Breast epithelium (tissue), 4 donors: ENCODE measurements around the gene ANKRD13D. TPM values are rescaled to one million over a fixed set of nuclear protein-coding genes. Genes with fewer than 3 reads are reported as not detected.
A peak's percentile ranks its signal among the peaks of the same experiment; 100 is the strongest.
"Not testable (repeated sequence)": the region's sequence is repeated elsewhere in the genome, so short reads cannot be mapped to it uniquely, and the experiment has no call there.

ENCODE experiments used
- DNase-seq, 2 donors: peaks; one replicate each; pipeline ENCODE4 v3.0.0-alpha.2; 2019; ENCODE audit warnings: low spot score in 2 of 2
- H3K27ac ChIP-seq, 2 donors: fragments of 200-600 bp; sonication (generic) in 1 of 2; one replicate each; pipeline ENCODE4 v1.5.1; 2016 to 2019; ENCODE audit warnings: mild to moderate bottlenecking in 1 of 2
- H3K27me3 ChIP-seq, 2 donors: fragments of 200-600 bp; sonication (generic) in 1 of 2; one replicate each; pipeline versions ENCODE4 v1.5.1 to v1.6.0; 2017 to 2019; ENCODE audit warnings: control low read depth in 1 of 2, mild to moderate bottlenecking in 1 of 2
- H3K36me3 ChIP-seq: fragments of 200-600 bp; one replicate; pipeline ENCODE4 v1.5.1; 2019
- H3K4me1 ChIP-seq, 2 donors: fragments of 200-600 bp; sonication (generic); one replicate each; pipeline ENCODE4 v1.5.1; 2016 to 2019; ENCODE audit warnings: control low read depth in 1 of 2
- H3K4me3 ChIP-seq, 3 donors: fragments of 200-600 bp; sonication (generic); 1 replicate in 2 of 3; 2 replicates in 1 of 3; pipeline ENCODE4 v1.5.1; 2016 to 2019; ENCODE audit warnings: mild to moderate bottlenecking in 3 of 3, moderate library complexity in 2 of 3
- H3K9me3 ChIP-seq, 2 donors: fragments of 200-600 bp; sonication (generic) in 1 of 2; one replicate each; pipeline ENCODE4 v1.5.1; 2016 to 2019; ENCODE audit warnings: control low read depth in 1 of 2
- CTCF ChIP-seq, 3 donors: fragments of 450-650 bp; IDR thresholded peaks; one replicate each; pipeline ENCODE4 v1.5.1; 2016 to 2017; ENCODE audit warnings: antibody characterized with exemption in 3 of 3, mild to moderate bottlenecking in 3 of 3, moderate library complexity in 3 of 3
- POLR2A ChIP-seq: fragments of 450-650 bp; IDR thresholded peaks from one replicate; pipeline ENCODE4 v1.6.1; 2016; ENCODE audit warnings: antibody characterized with exemption, mild to moderate bottlenecking, moderate library complexity
- POLR2AphosphoS5 ChIP-seq, 3 donors: sonication (generic); formaldehyde crosslinking; IDR thresholded peaks; one replicate each; pipeline ENCODE4 v1.6.1; 2017; ENCODE audit warnings: antibody characterized with exemption in 3 of 3
- intact Hi-C: fragments of 100-400 bp; cut with DNase I; formaldehyde crosslinking; loops from one replicate; pipeline ENCODE4 v1.15.1; 2023; ENCODE audit warnings: low total_unique reads
- total RNA-seq, 3 donors: library from RNA; depleted of rRNA; stranded (reverse); fragments of >200 nt; gene quantifications; one replicate each; pipeline ENCODE4 v1.1.0, GENCODE V29; 2016

ANKRD13D gene
- total RNA-seq, 3 donors from 2014 or later: 23.7 to 51.8 (median 40.7) TPM

- TF ChIP-seq CTCF (IDR thresholded peaks at IDR 0.05) (no peak), POLR2AphosphoS5 (IDR thresholded peaks at IDR 0.05) (peak in 2 of 3 donors; percentile 6 to 25)
- no peaks in the 10 kb centered on the region for H3K27me3 ChIP-seq
- no peaks in the 10 kb centered on the region for H3K9me3 ChIP-seq
- peak overlapping the region; percentile 56 to 97 (median 74) for H3K4me3 ChIP-seq
- intact Hi-C loops: loop anchor here (10.0 kb wide), 1 partner anchor 1153 kb away; no protein-coding TSS in a partner anchor
- DNase-seq: no peak
- H3K36me3 ChIP-seq: no peaks in the 10 kb centered on the region
- H3K27ac ChIP-seq: peak overlapping the region; percentile 94
- peaks cover 4 to 17% of the 10 kb centered on the region in 2 donors for H3K4me1 ChIP-seq
These were observed 28.9 kb downstream of the ANKRD13D start for GRCh38 chr11:67317888-67318555.

GRCh38 chr11:67318876-67319275 lies 29.8 kb downstream of the ANKRD13D start:
- not testable (repeated sequence) for DNase-seq, H3K4me1 ChIP-seq, H3K27ac ChIP-seq, H3K36me3 ChIP-seq, H3K9me3 ChIP-seq, H3K27me3 ChIP-seq
- H3K4me3 ChIP-seq: peak overlapping the region in 2 of 3 donors; percentile 74 to 97
- intact Hi-C loops: loop anchor here (10.0 kb wide), 1 partner anchor 1154 kb away; no protein-coding TSS in a partner anchor

- Histone ChIP-seq H3K27me3 (no peaks in the 10 kb centered on the region), H3K4me1 (peaks cover 0 to 6% of the 10 kb centered on the region in 2 donors), H3K36me3 (no peaks in the 10 kb centered on the region), H3K4me3 (no peak overlapping the region), H3K9me3 (no peaks in the 10 kb centered on the region), H3K27ac (no peak overlapping the region)
- DNase-seq: no peak
- TF ChIP-seq POLR2A (no peak), CTCF (IDR thresholded peaks at IDR 0.05) (no peak), POLR2AphosphoS5 (IDR thresholded peaks at IDR 0.05) (no peak)
- intact Hi-C loops: loop anchor here (2.0 kb wide), 1 partner anchor 63 kb away; no protein-coding TSS in a partner anchor
These were observed 30.9 kb downstream of the ANKRD13D start for GRCh38 chr11:67320011-67320410.

- Histone ChIP-seq H3K4me1 (peaks cover 0 to 6% of the 10 kb centered on the region in 2 donors), H3K27me3 (no peaks in the 10 kb centered on the region), H3K36me3 (no peaks in the 10 kb centered on the region), H3K9me3 (no peaks in the 10 kb centered on the region), H3K4me3 (no peak overlapping the region), H3K27ac (no peak overlapping the region)
- DNase-seq: no peak
- TF ChIP-seq CTCF (IDR thresholded peaks at IDR 0.05): no peak
- TF ChIP-seq POLR2A: no peak
- no peak for TF ChIP-seq POLR2AphosphoS5 (IDR thresholded peaks at IDR 0.05)
- intact Hi-C loops: loop anchor here (2.0 kb wide), 1 partner anchor 64 kb away; no protein-coding TSS in a partner anchor
These were observed 31.6 kb downstream of the ANKRD13D start for GRCh38 chr11:67320691-67321090.

- Histone ChIP-seq H3K9me3 (no peaks in the 10 kb centered on the region), H3K27ac (no peak overlapping the region), H3K4me1 (peaks cover 0 to 6% of the 10 kb centered on the region in 2 donors), H3K36me3 (no peaks in the 10 kb centered on the region), H3K27me3 (no peaks in the 10 kb centered on the region), H3K4me3 (no peak overlapping the region)
- intact Hi-C loops: loop anchor here (2.0 kb wide), 1 partner anchor 65 kb away; no protein-coding TSS in a partner anchor
- DNase-seq: no peak
- TF ChIP-seq POLR2A (no peak), POLR2AphosphoS5 (IDR thresholded peaks at IDR 0.05) (no peak), CTCF (IDR thresholded peaks at IDR 0.05) (no peak)
These were observed 32.3 kb downstream of the ANKRD13D start for GRCh38 chr11:67321313-67321871.
